ENCODE data around the gene EDNRB.
"Not testable (repeated sequence)": the region's sequence is repeated elsewhere in the genome, so short reads cannot be mapped to it uniquely, and the experiment has no call there.

Gene EDNRB

GRCh38 chr13:77946522-77946921 is 27.9 kb upstream of the EDNRB start:
- DNase-seq (ENCODE audit: low read depth in 1 of 2, low spot score in 1 of 2), result no peak
- no peaks in the 10 kb centered on the region for H3K27me3 ChIP-seq (ENCODE audit: insufficient read depth, poor library complexity, severe bottlenecking)
- no peak overlapping the region for H3K27ac ChIP-seq (replicated peaks)
- H3K4me3 ChIP-seq (replicated peaks; ENCODE audit: insufficient read depth, low read length), result no peak overlapping the region
- TF ChIP-seq POLR2AphosphoS5 (IDR thresholded peaks at IDR 0.05; ENCODE audit: low read depth) (no peak), GABPA (IDR thresholded peaks at IDR 0.05; ENCODE audit: low read depth) (no peak), CTCF (IDR thresholded peaks at IDR 0.05; ENCODE audit: insufficient read depth, low read length) (no peak), SPI1 (IDR thresholded peaks at IDR 0.05; ENCODE audit: borderline replicate concordance, low read depth) (no peak), REST (IDR thresholded peaks at IDR 0.05; ENCODE audit: insufficient replicate concordance, low read depth) (no peak)

- not testable (repeated sequence) for H3K4me3 ChIP-seq (replicated peaks; ENCODE audit: insufficient read depth, low read length); H3K27me3 ChIP-seq (ENCODE audit: insufficient read depth, poor library complexity, severe bottlenecking); H3K27ac ChIP-seq (replicated peaks); DNase-seq (ENCODE audit: low read depth in 1 of 2, low spot score in 1 of 2)
Measured at GRCh38 chr13:77935063-77935462, 16.4 kb upstream of the EDNRB start.

GRCh38 chr13:77930430-77930829 is 11.8 kb upstream of the EDNRB start:
- Histone ChIP-seq H3K27ac (replicated peaks) (no peak overlapping the region), H3K27me3 (ENCODE audit: insufficient read depth, poor library complexity, severe bottlenecking) (no peaks in the 10 kb centered on the region), H3K4me3 (replicated peaks; ENCODE audit: insufficient read depth, low read length) (no peak overlapping the region)
- no peak for TF ChIP-seq GABPA (IDR thresholded peaks at IDR 0.05; ENCODE audit: low read depth)
- TF ChIP-seq CTCF (IDR thresholded peaks at IDR 0.05; ENCODE audit: insufficient read depth, low read length), result no peak
- TF ChIP-seq SPI1 (IDR thresholded peaks at IDR 0.05; ENCODE audit: borderline replicate concordance, low read depth), result no peak
- no peak for TF ChIP-seq POLR2AphosphoS5 (IDR thresholded peaks at IDR 0.05; ENCODE audit: low read depth)
- no peak for TF ChIP-seq REST (IDR thresholded peaks at IDR 0.05; ENCODE audit: insufficient replicate concordance, low read depth)
- DNase-seq (ENCODE audit: low read depth in 1 of 2, low spot score in 1 of 2), result no peak

- Histone ChIP-seq H3K27ac (replicated peaks) (no peak overlapping the region), H3K4me3 (replicated peaks; ENCODE audit: insufficient read depth, low read length) (no peak overlapping the region), H3K27me3 (ENCODE audit: insufficient read depth, poor library complexity, severe bottlenecking) (no peaks in the 10 kb centered on the region)
- DNase-seq (ENCODE audit: low read depth in 1 of 2, low spot score in 1 of 2), result no peak
- TF ChIP-seq POLR2AphosphoS5 (IDR thresholded peaks at IDR 0.05; ENCODE audit: low read depth), result no peak
- no peak for TF ChIP-seq GABPA (IDR thresholded peaks at IDR 0.05; ENCODE audit: low read depth)
- no peak for TF ChIP-seq REST (IDR thresholded peaks at IDR 0.05; ENCODE audit: insufficient replicate concordance, low read depth)
- TF ChIP-seq SPI1 (IDR thresholded peaks at IDR 0.05; ENCODE audit: borderline replicate concordance, low read depth), result no peak
- no peak for TF ChIP-seq CTCF (IDR thresholded peaks at IDR 0.05; ENCODE audit: insufficient read depth, low read length)
Measured at GRCh38 chr13:77928909-77929308, 10.3 kb upstream of the EDNRB start.
